Stimulated activated CD4-positive, alpha-beta T cell treated with anti-CD3 and anti-CD28 coated beads, Interleukin-12 subunit alpha, Interleukin-12 subunit beta, amount 100 ng/mL, for 48 hours (primary cell): ENCODE measurements around the gene ARHGEF10L.
A peak's percentile ranks its signal among the peaks of the same experiment; 100 is the strongest.
"Not testable (repeated sequence)": the region's sequence is repeated elsewhere in the genome, so short reads cannot be mapped to it uniquely, and the experiment has no call there.

Experiments
- DNase-seq, 3 donors: peaks; one replicate each; pipeline ENCODE4 v3.0.0-alpha.2; 2020; ENCODE audit warnings: low read depth in 2 of 3, low spot score in 1 of 3

The ARHGEF10L gene

GRCh38 chr1:17539477-17540254 is at the start of gene ARHGEF10L:
ARHGEF10L (plus strand) TSS chr1:17539698; CDS start chr1:17580596, 40,898 bp downstream.
- DNase-seq = no peak

DNA sequence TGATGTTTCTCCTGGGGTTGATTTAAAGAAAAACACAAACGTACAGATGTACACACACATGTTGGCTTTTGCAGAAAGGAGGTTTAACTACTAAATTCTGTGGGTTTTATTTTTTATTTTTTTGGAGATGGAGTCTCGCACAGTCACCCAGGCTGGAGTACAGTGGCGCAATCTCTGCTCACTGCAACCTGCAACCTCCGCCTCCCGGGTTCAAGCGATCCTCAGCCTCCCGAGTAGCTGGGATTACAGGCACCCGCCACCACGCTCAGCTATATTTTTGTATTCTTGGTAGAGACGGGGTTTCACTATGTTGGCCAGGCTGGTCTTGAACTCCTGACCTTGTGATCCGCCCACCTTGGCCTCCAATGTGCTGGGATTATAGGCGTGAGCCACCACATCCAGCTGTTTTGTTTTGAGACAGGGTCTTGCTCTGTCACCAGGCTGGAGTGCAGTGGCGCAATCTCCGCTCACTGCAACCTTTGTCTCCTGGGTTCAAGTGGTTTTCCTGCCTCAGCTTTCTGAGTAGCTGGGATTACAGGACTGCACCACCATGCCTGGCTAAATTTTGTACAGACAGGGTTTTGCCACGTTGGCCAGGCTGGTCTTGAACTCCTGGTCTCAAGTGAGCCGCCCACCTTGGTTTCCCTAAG is 49.6 kb upstream of the ARHGEF10L start:
- not testable (repeated sequence) for DNase-seq

DNA sequence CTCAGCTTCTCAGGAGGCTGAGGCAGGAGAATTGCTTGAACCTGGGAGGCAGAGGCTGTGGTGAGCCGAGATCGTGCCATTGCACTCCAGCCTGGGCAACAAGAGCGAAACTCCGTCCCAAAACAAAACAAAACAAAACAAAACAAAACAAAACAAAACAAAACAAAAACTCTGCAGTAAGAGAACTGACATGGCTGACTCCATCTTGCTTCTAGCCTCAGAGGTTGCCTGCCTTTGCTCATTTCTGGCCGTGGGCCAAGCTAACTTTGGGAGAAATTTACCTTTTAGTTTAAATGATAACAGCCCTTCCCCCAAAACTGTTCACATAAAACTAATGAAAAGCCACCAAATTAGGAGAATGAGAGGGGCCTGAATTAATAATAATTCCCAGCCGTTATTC is 48.8 kb upstream of the ARHGEF10L start:
- DNase-seq = not testable (repeated sequence)

GRCh38 chr1:17494114-17494729 is 45.3 kb upstream of the ARHGEF10L start:
- DNase-seq = peak; percentile 48 to 59 (median 57)

- no peak for DNase-seq
These were observed 43.1 kb upstream of the ARHGEF10L start for GRCh38 chr1:17496419-17496818.

- DNase-seq = no peak
These were observed 41.3 kb upstream of the ARHGEF10L start for GRCh38 chr1:17498214-17498613.

GRCh38 chr1:17502326-17502778 is 37.1 kb upstream of the ARHGEF10L start:
- peak; percentile 45 to 56 (median 45) for DNase-seq

DNA sequence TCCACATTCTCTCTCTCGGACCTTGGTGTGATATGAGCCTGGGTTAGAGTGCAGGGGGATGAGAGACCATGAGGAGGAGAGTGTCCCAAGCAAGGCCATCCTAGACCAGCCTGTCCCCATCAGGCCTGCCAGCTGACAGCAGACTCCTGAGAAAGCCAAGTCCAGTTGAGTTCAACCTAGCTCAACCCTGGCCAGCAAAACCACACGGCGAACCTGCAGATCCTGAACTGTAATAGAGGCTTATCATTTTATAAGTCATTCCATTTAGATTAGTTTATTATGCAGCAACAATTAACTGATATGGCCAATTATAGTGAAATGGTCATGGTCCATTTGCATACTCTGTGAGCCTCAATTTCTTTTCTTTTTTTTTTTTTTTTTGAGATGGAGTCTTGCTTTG is 36.4 kb upstream of the ARHGEF10L start:
- no peak for DNase-seq

DNA sequence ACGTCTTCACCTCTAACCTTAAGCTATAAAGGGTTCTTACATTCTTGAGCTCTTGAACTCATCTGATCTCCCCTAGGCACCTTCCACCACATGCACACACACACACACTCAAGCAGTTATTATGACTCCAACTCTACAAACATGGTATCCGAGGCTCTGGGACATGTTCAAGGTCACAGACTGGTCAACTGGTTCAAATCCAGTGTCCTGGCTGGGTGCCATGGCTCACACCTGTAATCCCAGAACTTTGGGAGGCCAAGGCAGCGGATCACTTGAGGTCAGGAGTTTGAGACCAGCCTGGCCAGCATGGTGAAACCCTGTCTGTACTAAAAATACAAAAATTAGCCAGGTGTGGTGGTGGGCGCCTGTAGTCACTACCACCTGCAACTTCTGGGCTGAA is 32.3 kb upstream of the ARHGEF10L start:
- not testable (repeated sequence) for DNase-seq

DNA sequence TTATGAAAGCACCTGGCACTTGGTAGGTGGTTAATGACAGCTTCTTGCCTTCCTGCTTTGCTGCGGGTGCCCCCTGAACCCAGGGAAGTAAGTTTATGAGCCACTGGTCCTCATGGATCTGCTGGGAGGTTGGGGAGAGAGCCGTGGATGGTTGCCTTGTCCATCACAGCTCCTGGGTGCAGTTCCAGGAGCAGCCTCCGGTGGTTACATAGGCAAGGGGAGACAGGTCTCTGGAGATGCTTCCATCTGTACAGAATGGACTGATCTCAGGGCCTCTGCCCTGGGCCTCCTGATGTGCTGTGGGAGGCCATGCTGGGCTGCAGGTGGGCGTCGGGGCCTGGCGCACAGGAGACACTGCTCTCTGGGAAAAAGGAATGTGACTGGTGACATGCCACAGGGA is 31.6 kb upstream of the ARHGEF10L start:
- DNase-seq = no peak

DNA sequence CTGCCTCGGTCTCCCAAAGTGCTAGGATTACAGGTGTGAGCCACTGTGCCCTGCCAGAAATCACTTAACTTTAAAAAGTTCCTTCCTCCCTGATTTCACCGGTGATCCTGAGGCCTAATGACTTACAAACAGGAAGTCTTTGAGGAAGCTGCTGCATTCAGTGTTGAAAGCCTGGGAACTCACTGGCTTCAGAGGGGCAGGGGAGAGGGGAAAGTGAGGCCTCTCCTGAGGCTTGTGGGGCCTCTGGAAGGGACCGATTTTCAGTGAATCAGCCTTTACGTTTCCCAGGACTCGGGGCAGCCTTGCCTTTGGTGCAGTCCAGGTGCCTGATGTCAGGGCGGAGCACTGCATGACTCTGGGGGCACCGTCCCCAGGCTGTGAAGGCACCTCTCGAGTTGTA is 30.1 kb upstream of the ARHGEF10L start:
- no peak for DNase-seq

DNA sequence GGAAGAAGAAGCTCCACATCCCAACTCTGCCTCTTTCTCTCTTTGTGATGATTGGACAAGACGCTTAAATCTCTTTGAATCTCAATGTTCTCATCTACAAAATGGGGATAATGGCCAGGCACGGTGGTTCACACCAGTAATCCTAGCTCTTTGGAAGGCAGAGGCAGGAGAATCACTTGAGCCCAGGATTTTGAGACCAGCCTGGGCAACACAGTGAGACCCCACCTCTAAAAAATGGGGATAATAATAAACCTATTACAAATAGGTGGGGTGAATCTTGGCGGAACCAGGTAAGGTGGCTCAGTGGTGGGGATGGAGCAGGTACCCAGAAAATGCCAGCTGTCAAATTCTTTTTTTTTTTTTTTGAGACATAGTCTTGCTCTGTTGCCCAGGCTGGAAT is 29.4 kb upstream of the ARHGEF10L start:
- DNase-seq = no peak

DNA sequence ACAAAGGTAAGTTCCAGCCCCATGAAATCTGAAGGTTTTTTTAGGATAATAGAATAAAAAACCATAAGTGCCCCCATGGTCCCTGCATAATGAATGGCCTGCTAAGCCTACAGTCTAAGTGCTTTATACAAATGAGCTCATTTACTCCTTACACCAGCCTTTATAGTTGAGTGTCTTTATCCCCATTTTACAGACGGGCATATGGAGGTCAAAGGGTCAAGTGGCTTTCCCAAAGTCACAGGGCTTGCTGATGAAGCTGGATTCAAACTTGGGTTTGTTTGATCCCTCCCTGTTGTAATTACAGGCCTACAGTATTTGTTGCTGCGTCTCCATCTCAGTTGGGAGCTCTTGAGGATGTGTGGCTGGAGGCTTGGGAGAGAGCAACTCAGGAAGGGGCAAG is 28.3 kb upstream of the ARHGEF10L start:
- DNase-seq = no peak

DNA sequence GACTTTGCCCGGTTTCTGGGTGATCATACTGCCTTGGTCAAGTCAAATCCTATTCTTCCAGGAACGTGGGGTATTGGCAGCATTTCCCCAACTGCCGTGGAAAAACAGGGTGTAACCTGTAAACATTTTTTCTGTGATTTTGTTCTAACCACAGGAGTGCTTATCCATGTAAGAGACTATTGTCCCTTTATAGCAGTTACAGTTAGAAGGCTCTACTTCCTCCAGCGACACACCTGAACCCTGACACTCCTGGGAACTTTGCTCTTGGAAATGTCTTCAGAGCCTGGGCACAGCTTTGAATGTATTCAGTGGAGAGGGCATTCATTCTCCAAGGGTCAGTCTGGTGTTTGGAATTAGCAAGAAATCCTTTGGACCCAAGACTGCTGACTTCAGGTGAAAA is 26.4 kb upstream of the ARHGEF10L start:
- DNase-seq = no peak

GRCh38 chr1:17514776-17515175 is 24.7 kb upstream of the ARHGEF10L start:
- DNase-seq = no peak

- no peak for DNase-seq
These were observed 23.6 kb upstream of the ARHGEF10L start for GRCh38 chr1:17515902-17516301.

- DNase-seq = no peak
These were observed 22.9 kb upstream of the ARHGEF10L start for GRCh38 chr1:17516303-17517214.

DNA sequence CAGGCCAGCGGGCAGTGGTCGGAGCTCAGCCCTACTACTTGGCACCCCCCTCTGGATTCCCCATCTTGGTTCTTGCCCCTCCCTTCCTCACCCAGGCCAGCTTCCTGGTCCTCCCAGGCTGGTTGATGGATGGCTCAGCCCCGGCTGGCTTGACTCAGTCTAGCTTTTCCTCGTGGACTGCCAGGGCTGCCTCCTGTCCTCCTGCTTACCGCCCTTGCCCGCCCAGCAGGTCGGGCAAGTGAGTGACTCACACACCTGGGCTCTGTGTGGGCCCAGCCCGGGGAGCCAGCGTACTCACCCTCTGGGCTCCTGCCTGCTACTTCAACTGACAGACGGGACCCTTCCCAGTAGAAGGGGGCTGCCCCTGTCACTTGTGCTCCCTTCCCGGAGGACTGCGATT is 19.5 kb upstream of the ARHGEF10L start:
- no peak for DNase-seq

DNA sequence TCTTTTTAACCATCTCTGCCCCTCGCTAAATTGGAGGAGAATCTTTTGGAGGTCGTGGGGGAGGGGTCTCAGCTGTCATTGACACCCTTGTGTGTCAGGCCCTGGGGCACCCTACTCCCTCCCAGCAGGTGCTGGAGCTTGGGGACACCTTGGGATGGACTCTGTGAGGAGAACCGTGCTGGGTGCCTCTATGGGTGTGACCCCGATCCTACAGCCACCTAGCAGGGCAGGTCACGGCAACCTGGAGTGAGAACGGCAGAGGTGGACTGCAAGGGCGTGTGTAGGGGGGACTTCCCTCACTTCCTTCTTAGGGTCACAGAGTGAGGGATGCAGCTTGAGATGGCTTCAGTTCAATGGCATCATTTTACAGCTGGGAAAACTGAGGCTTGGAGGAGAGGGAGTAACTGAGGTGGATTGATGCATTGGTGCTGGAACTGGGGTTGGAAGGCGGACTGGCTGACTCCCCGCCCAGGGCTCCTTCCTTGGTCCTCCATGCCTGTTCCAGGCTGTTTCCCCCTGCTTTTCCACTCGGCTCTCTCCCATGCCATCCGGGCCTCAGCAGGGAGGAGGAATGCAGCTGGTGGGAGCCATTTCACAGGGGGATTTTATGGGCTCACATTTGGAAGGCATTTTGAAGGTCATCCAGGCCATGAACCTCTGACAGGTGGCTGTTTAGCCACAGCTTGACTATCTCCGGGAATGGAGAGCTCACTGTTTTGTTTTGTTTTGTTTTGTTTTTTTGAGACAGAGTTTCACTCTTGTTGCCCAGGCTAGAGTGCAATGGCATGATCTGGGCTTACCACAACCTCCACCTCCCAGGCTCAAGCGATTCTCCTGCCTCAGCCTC is 18.8 kb upstream of the ARHGEF10L start:
- DNase-seq = no peak

GRCh38 chr1:17521946-17522612 is 17.4 kb upstream of the ARHGEF10L start:
- no peak for DNase-seq
